ENCODE data around the gene TCOF1.

Gene TCOF1

GRCh38 chr5:150436141-150436680, 78.7 kb downstream of the TCOF1 start:
- DNase-seq, result no peak

- DNase-seq, result no peak
Observed at GRCh38 chr5:150438873-150439546, 81.5 kb downstream of the TCOF1 start.

GRCh38 chr5:150440948-150441812, 83.7 kb downstream of the TCOF1 start:
- DNase-seq, result no peak

GRCh38 chr5:150441813-150442698, 84.6 kb downstream of the TCOF1 start:
- DNase-seq, result no peak

GRCh38 chr5:150442699-150443080, 85.2 kb downstream of the TCOF1 start:
- DNase-seq, result no peak

GRCh38 chr5:150443242-150444075, 86.0 kb downstream of the TCOF1 start:
- no peak for DNase-seq

GRCh38 chr5:150444770-150445169, 87.3 kb downstream of the TCOF1 start:
- no peak for DNase-seq

- no peak for DNase-seq
Observed at GRCh38 chr5:150446088-150446487, 88.6 kb downstream of the TCOF1 start.

- DNase-seq, result no peak
Observed at GRCh38 chr5:150446583-150446982, 89.1 kb downstream of the TCOF1 start.

GRCh38 chr5:150447188-150447587, 89.7 kb downstream of the TCOF1 start:
- no peak for DNase-seq

- no peak for DNase-seq
Observed at GRCh38 chr5:150448334-150448733, 90.8 kb downstream of the TCOF1 start.

GRCh38 chr5:150448952-150449516, 91.5 kb downstream of the TCOF1 start:
- no peak for DNase-seq
